ENCODE data around the gene PIEZO2. TPM values are rescaled to one million over a fixed set of nuclear protein-coding genes. Genes with fewer than 3 reads are reported as not detected.

PIEZO2 gene
- total and polyA plus RNA-seq, 2 of the 8 experiments (the other 6 are each of a cell fraction or from before 2014, with no cell fraction given) = 4.7 to 16.5 TPM

DNA sequence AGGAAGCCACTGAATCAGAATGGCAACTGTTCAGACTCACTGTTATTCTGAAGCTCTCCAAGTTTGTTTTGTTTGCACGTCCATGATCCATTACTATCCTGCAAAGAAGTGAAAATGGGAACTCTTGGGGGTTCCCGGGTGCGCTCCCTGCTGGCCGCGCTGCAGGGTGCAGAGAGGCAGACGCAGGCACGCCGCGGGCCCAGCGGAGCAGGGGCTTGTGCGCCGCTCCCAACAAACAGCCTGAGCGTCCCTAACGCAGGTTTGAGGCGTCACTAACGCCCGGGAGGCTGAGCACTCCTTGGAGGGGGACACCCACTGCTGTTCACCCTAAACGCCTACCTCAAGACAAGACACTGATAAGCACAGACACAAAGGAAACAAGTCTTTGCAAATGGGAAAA lies 14.3 kb upstream of the PIEZO2 start:
- no peak overlapping the region for H2BK12ac ChIP-seq (ENCODE audit: low read depth, low read length)
- no peak overlapping the region for H3K9ac ChIP-seq (replicated peaks in 1 of 4; ENCODE audit: extremely low read depth in 1 of 4, low read depth in 3 of 4, low read length in 3 of 4)
- DNase-seq (ENCODE audit: low read depth in 1 of 2, low spot score in 2 of 2) = peak in 1 of 2 experiments; percentile 69
- H2BK15ac ChIP-seq (ENCODE audit: low read length) = no peak overlapping the region
- 20% methylated on average over 16 of the region's 18 CpGs; no CpG with 5 or more reads in 1 of the 2 experiments for WGBS, 2 experiments (ENCODE audit: extremely low coverage in 1 of 2, insufficient coverage in 1 of 2, insufficient read length in 1 of 2, insufficient replicate concordance in 2 of 2, low coverage in 1 of 2, low lambda C conversion rate in 2 of 2, missing lambda C conversion rate in 1 of 2)
- no peaks in the 10 kb centered on the region for H3K23me2 ChIP-seq (ENCODE audit: low read depth, low read length)
- no peak overlapping the region for H4K5ac ChIP-seq (ENCODE audit: insufficient read length, low read depth, low read length)
- no peak overlapping the region for H3K14ac ChIP-seq (ENCODE audit: insufficient read length)
- no peak overlapping the region for H3K18ac ChIP-seq (ENCODE audit: extremely low read depth, low read length)
- no peaks in the 10 kb centered on the region for H4K20me1 ChIP-seq (replicated peaks in 1 of 2; ENCODE audit: control insufficient read depth in 1 of 2, insufficient read depth in 2 of 2, low read length in 2 of 2)
- no peak overlapping the region for H3K4ac ChIP-seq (replicated peaks; ENCODE audit: insufficient read length, low read depth, low read length)
- H3K4me1 ChIP-seq (replicated peaks in 1 of 4; ENCODE audit: control insufficient read depth in 3 of 4, insufficient read depth in 4 of 4, low read length in 3 of 4) = peaks cover 0 to 2% (median 1%) of the 10 kb centered on the region in 4 experiments; a peak in 4 of 7 replicates
- H3K4me2 ChIP-seq (ENCODE audit: insufficient read depth in 1 of 2, low read depth in 2 of 2, low read length in 2 of 2) = peak overlapping the region in 1 of 2 experiments; percentile 27; a peak in 1 of 4 replicates
- no peak overlapping the region for H3K23ac ChIP-seq (ENCODE audit: insufficient read length)
- H3K9me3 ChIP-seq (ENCODE audit: insufficient read depth in 2 of 2, low read depth in 1 of 2, low read length in 1 of 2) = no peaks in the 10 kb centered on the region
- H3K27me3 ChIP-seq (replicated peaks in 1 of 4; ENCODE audit: control insufficient read depth in 3 of 4, extremely low read depth in 1 of 4, insufficient read depth in 3 of 4, low read length in 3 of 4) = peaks cover 0 to 19% (median 11%) of the 10 kb centered on the region in 4 experiments; a peak in 5 of 7 replicates
- H2AFZ ChIP-seq (ENCODE audit: low read length) = no peak overlapping the region
- no peak overlapping the region for H2BK120ac ChIP-seq (replicated peaks; ENCODE audit: low read depth, low read length)
- H4K91ac ChIP-seq (replicated peaks; ENCODE audit: insufficient read length, low read length) = no peak overlapping the region
- POLR2A ChIA-PET (ENCODE audit: partially characterized antibody) = no interaction called here
- no peaks in the 10 kb centered on the region for H3K79me2 ChIP-seq (ENCODE audit: control insufficient read depth in 1 of 2, insufficient read depth in 2 of 2, low read length in 2 of 2)
- CTCF ChIA-PET (ENCODE audit: partially characterized antibody) = interaction anchor here (0.8 to 2.5 kb wide), 14 partner anchors 10 to 327 kb away, joined by 3 to 10 read pairs (median 4); no protein-coding TSS in a partner anchor
- H3K56ac ChIP-seq (replicated peaks; ENCODE audit: insufficient read length, low read depth, low read length) = no peak overlapping the region
- no peak overlapping the region for H2AK5ac ChIP-seq (ENCODE audit: low read depth, low read length)
- peak overlapping the region in 1 of 4 experiments; percentile 24; a peak in 1 of 8 replicates for H3K4me3 ChIP-seq (ENCODE audit: extremely low read depth in 1 of 4, insufficient read depth in 2 of 4, low read depth in 3 of 4, low read length in 4 of 4)
- H3K27ac ChIP-seq (ENCODE audit: low read depth, low read length) = no peak overlapping the region
- no peaks in the 10 kb centered on the region for H3K36me3 ChIP-seq (ENCODE audit: control insufficient read depth in 2 of 4, insufficient read depth in 4 of 4, low read length in 3 of 4)
- no peak overlapping the region for H2BK20ac ChIP-seq (ENCODE audit: low read length)
- no peak overlapping the region for H2BK5ac ChIP-seq (ENCODE audit: low read depth, low read length)
- H4K8ac ChIP-seq (ENCODE audit: extremely low read depth, insufficient read depth, low read length) = no peak overlapping the region
- FAIRE-seq = no peak
- no peaks in the 10 kb centered on the region for H3K79me1 ChIP-seq (ENCODE audit: low read depth, low read length)
- TF ChIP-seq CREB1 (IDR thresholded peaks at IDR 0.05) = 0 out of 2 replicates have a peak, but pooled peaks have one; percentile 22
- TF ChIP-seq ZNF274 (IDR thresholded peaks at IDR 0.05; ENCODE audit: borderline replicate concordance, extremely low read depth, low read length) = no peak
- TF ChIP-seq, protein P1, sequence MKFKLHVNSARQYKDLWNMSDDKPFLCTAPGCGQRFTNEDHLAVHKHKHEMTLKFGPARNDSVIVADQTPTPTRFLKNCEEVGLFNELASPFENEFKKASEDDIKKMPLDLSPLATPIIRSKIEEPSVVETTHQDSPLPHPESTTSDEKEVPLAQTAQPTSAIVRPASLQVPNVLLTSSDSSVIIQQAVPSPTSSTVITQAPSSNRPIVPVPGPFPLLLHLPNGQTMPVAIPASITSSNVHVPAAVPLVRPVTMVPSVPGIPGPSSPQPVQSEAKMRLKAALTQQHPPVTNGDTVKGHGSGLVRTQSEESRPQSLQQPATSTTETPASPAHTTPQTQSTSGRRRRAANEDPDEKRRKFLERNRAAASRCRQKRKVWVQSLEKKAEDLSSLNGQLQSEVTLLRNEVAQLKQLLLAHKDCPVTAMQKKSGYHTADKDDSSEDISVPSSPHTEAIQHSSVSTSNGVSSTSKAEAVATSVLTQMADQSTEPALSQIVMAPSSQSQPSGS (IDR thresholded peaks at IDR 0.05; ENCODE audit: low read length) = no peak
- no peak for TF ChIP-seq JUN (IDR thresholded peaks at IDR 0.05; ENCODE audit: low read depth, low read length)
- TF ChIP-seq, protein P2, sequence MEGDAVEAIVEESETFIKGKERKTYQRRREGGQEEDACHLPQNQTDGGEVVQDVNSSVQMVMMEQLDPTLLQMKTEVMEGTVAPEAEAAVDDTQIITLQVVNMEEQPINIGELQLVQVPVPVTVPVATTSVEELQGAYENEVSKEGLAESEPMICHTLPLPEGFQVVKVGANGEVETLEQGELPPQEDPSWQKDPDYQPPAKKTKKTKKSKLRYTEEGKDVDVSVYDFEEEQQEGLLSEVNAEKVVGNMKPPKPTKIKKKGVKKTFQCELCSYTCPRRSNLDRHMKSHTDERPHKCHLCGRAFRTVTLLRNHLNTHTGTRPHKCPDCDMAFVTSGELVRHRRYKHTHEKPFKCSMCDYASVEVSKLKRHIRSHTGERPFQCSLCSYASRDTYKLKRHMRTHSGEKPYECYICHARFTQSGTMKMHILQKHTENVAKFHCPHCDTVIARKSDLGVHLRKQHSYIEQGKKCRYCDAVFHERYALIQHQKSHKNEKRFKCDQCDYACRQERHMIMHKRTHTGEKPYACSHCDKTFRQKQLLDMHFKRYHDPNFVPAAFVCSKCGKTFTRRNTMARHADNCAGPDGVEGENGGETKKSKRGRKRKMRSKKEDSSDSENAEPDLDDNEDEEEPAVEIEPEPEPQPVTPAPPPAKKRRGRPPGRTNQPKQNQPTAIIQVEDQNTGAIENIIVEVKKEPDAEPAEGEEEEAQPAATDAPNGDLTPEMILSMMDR (IDR thresholded peaks at IDR 0.05; ENCODE audit: control extremely low read depth in 1 of 3, insufficient read depth in 1 of 3, low read depth in 1 of 3, low read length in 3 of 3) = peak; percentile 44 to 59 (median 57)
- TF ChIP-seq PHF8 (conservative IDR thresholded peaks at IDR 0.05; ENCODE audit: low read depth, low read length) = no peak
- peak; percentile 40 to 47 for TF ChIP-seq RAD21 (IDR thresholded peaks at IDR 0.05 in 1 of 2, conservative IDR thresholded peaks at IDR 0.05 in 1 of 2; ENCODE audit: low read depth in 2 of 2, low read length in 2 of 2)
- 0 out of 2 replicates have a peak, but pooled peaks have one; percentile 15 for TF ChIP-seq RXRA (IDR thresholded peaks at IDR 0.05; ENCODE audit: insufficient read depth, low read depth, low read length)
- peak; percentile 62; the same call in 1 of the 2 replicates for TF ChIP-seq POLR2AphosphoS5 (IDR thresholded peaks at IDR 0.05; ENCODE audit: low read depth, low read length)
